PC-3 (cell line): ENCODE measurements around the gene GCC1. TPM values are rescaled to one million over a fixed set of nuclear protein-coding genes. Genes with fewer than 3 reads are reported as not detected.

Experiments used
- ATAC-seq: fragments of 200-7000 bp; cut with Tn5 transposase; 2 replicates; pipeline ENCODE4 v1.9.1; 2020; ENCODE audit warnings: mild to moderate bottlenecking, moderate library complexity
- BruUV-seq: library from RNA; stranded (reverse); fragments of 400-500 nt; replicated peaks from 2 replicates; lab custom pipeline; 2021; lab: Mats Ljungman, UMichigan
- CTCF ChIA-PET: fragments of 300-600 bp; sonication (Branson Sonifier 250); formaldehyde crosslinking; loops from one replicate; lab custom pipeline; 2022; ENCODE audit warnings: antibody characterized with exemption; lab: Charles Lee
- POLR2A ChIA-PET: fragments of 300-600 bp; sonication (Branson Sonifier 250); formaldehyde crosslinking; loops from one replicate; lab custom pipeline; 2022; ENCODE audit warnings: antibody characterized with exemption; ENCODE audit not compliant: unreplicated experiment; lab: Charles Lee
- DNase-seq: peaks from one replicate; pipeline ENCODE4 v3.0.0-alpha.2; 2015
- H2AFZ ChIP-seq: fragments of 300-600 bp; sonication (generic); 2 replicates; pipeline ENCODE4 v1.6.0; 2016; ENCODE audit warnings: antibody characterized with exemption, low read length
- H3F3A ChIP-seq: fragments of 300-600 bp; sonication (generic); one replicate; pipeline ENCODE4 v1.6.0; 2017; ENCODE audit warnings: antibody characterized with exemption, low read length, control low read depth, mild to moderate bottlenecking; ENCODE audit not compliant: unreplicated experiment
- H3K27ac ChIP-seq: fragments of 300-600 bp; sonication (generic); 2 replicates; pipeline ENCODE4 v1.5.1; 2016; ENCODE audit warnings: mild to moderate bottlenecking, low read length
- H3K27me3 ChIP-seq: fragments of 300-600 bp; sonication (generic); 2 replicates; pipeline ENCODE4 v1.6.1; 2016; ENCODE audit warnings: low read length, mixed read lengths
- H3K36me3 ChIP-seq: fragments of 300-600 bp; sonication (generic); 2 replicates; pipeline ENCODE4 v1.6.1; 2016; ENCODE audit warnings: low read depth, mixed run types, low read length, mixed read lengths
- H3K4me1 ChIP-seq: fragments of 300-600 bp; sonication (generic); 2 replicates; pipeline ENCODE4 v1.5.1; 2016; ENCODE audit warnings: low read length; ENCODE audit not compliant: insufficient read depth
- H3K4me2 ChIP-seq: fragments of 300-600 bp; sonication (generic); 2 replicates; pipeline ENCODE4 v1.6.0; 2016; ENCODE audit warnings: low read length
- H3K4me3 ChIP-seq: fragments of 300-600 bp; sonication (generic); 2 replicates; pipeline ENCODE4 v1.5.1; 2016; ENCODE audit warnings: mild to moderate bottlenecking, low read length, mixed read lengths
- H3K79me2 ChIP-seq: fragments of 300-600 bp; sonication (generic); 2 replicates; pipeline ENCODE4 v1.6.1; 2017; ENCODE audit warnings: low read length, mixed read lengths
- H3K9ac ChIP-seq: fragments of 300-600 bp; sonication (generic); 2 replicates; pipeline ENCODE4 v1.6.0; 2016; ENCODE audit warnings: mild to moderate bottlenecking, low read length
- H3K9me2 ChIP-seq: fragments of 300-600 bp; sonication (generic); replicated peaks from 2 replicates; pipeline ENCODE4 v1.6.1; 2016; ENCODE audit warnings: mixed run types, low read length, mixed read lengths
- H3K9me3 ChIP-seq: fragments of 300-600 bp; sonication (generic); 2 replicates; pipeline ENCODE4 v1.6.1; 2016; ENCODE audit warnings: low read length, mixed read lengths
- H4K20me1 ChIP-seq: fragments of 300-600 bp; sonication (generic); 2 replicates; pipeline ENCODE4 v1.6.1; 2016; ENCODE audit warnings: low read length, mixed read lengths
- EZH2 ChIP-seq: fragments of 300-600 bp; sonication (generic); IDR thresholded peaks from one replicate; pipeline ENCODE4 v1.6.1; 2017; ENCODE audit warnings: antibody characterized with exemption, mild to moderate bottlenecking, low read length; ENCODE audit not compliant: unreplicated experiment
- EZH2phosphoT487 ChIP-seq: fragments of 300-600 bp; sonication (generic); IDR thresholded peaks from 2 replicates; pipeline ENCODE4 v1.6.1; 2018; ENCODE audit warnings: mild to moderate bottlenecking, antibody characterized with exemption, low read length, borderline replicate concordance
- intact Hi-C: fragments of 100-400 bp; cut with micrococcal nuclease; formaldehyde crosslinking; loops from 2 replicates; pipeline ENCODE4 v1.9.0; 2023
- total RNA-seq: library from RNA; depleted of rRNA; stranded (reverse); fragments of >200 nt; gene quantifications from 2 replicates; pipeline ENCODE4 v1.2.3, GENCODE V29; 2014
- TF ChIP-seq, protein P1 (sequence below): fragments of 300-600 bp; sonication (generic); conservative IDR thresholded peaks from 2 replicates; pipeline ENCODE4 v1.5.1; 2017; ENCODE audit warnings: antibody characterized with exemption, low read depth, mild to moderate bottlenecking, low read length

GCC1 gene
- total RNA-seq, 1 experiment from 2014 or later, result 11.2 TPM

GRCh38 chr7:127612263-127612662 lies 26.9 kb upstream of the GCC1 start:
- Histone ChIP-seq H3K4me2 (no peak overlapping the region), H4K20me1 (no peaks in the 10 kb centered on the region), H3K9ac (no peak overlapping the region), H3K9me3 (no peaks in the 10 kb centered on the region), H3K4me1 (no peaks in the 10 kb centered on the region), H3K27ac (no peak overlapping the region), H3K9me2 (no peaks in the 10 kb centered on the region), H3K79me2 (no peaks in the 10 kb centered on the region), H3K27me3 (peaks cover 33% of the 10 kb centered on the region), H2AFZ (no peak overlapping the region), H3F3A (no peaks in the 10 kb centered on the region), H3K36me3 (no peaks in the 10 kb centered on the region), H3K4me3 (no peak overlapping the region)
- POLR2A ChIA-PET, result no interaction called here
- no peak for TF ChIP-seq EZH2phosphoT487
- no peak for TF ChIP-seq EZH2
- TF ChIP-seq, protein P1, sequence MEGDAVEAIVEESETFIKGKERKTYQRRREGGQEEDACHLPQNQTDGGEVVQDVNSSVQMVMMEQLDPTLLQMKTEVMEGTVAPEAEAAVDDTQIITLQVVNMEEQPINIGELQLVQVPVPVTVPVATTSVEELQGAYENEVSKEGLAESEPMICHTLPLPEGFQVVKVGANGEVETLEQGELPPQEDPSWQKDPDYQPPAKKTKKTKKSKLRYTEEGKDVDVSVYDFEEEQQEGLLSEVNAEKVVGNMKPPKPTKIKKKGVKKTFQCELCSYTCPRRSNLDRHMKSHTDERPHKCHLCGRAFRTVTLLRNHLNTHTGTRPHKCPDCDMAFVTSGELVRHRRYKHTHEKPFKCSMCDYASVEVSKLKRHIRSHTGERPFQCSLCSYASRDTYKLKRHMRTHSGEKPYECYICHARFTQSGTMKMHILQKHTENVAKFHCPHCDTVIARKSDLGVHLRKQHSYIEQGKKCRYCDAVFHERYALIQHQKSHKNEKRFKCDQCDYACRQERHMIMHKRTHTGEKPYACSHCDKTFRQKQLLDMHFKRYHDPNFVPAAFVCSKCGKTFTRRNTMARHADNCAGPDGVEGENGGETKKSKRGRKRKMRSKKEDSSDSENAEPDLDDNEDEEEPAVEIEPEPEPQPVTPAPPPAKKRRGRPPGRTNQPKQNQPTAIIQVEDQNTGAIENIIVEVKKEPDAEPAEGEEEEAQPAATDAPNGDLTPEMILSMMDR, result no peak
- no TSS peak for BruUV-seq
- no peak for DNase-seq
- CTCF ChIA-PET, result no interaction called here
- no peak for ATAC-seq
- intact Hi-C loops, result no loop called here

DNA sequence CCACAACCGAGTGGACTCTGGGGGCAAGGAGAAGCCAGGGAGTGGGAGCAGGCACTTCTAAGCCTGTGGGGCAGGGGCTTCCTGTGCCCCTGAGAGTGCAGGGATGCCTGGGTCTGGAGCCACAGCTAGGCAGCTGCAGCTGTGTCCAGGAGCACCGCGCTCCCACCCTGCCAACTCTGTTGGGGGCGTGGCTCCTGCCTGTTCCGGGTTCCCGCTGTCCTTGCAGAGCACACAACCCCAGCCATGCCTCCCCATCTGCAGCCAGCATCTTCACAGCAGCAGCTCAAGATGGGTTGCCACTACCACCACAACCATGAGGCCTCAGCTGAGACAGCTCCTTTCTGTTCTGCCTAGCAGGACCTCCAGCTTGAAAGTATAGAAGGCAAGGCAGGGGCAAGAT lies 23.9 kb upstream of the GCC1 start:
- no peaks in the 10 kb centered on the region for H3K9me3 ChIP-seq
- H3K27me3 ChIP-seq, result peaks cover 3% of the 10 kb centered on the region; the same call in 1 of the 2 replicates
- no peaks in the 10 kb centered on the region for H3K79me2 ChIP-seq
- H4K20me1 ChIP-seq, result no peaks in the 10 kb centered on the region
- H3K4me1 ChIP-seq, result no peaks in the 10 kb centered on the region
- H3K4me2 ChIP-seq, result no peak overlapping the region
- no peak overlapping the region for H3K27ac ChIP-seq
- ChIA-PET CTCF (no interaction called here), POLR2A (no interaction called here)
- no peak for DNase-seq
- BruUV-seq, result no TSS peak
- TF ChIP-seq EZH2 (no peak), EZH2phosphoT487 (no peak)
- TF ChIP-seq, protein P1, result no peak
- no peak overlapping the region for H3K4me3 ChIP-seq
- no peaks in the 10 kb centered on the region for H3K9me2 ChIP-seq
- H3K36me3 ChIP-seq, result no peaks in the 10 kb centered on the region
- H2AFZ ChIP-seq, result no peak overlapping the region
- intact Hi-C loops, result no loop called here
- H3F3A ChIP-seq, result no peaks in the 10 kb centered on the region
- H3K9ac ChIP-seq, result no peak overlapping the region
- ATAC-seq, result no peak

DNA sequence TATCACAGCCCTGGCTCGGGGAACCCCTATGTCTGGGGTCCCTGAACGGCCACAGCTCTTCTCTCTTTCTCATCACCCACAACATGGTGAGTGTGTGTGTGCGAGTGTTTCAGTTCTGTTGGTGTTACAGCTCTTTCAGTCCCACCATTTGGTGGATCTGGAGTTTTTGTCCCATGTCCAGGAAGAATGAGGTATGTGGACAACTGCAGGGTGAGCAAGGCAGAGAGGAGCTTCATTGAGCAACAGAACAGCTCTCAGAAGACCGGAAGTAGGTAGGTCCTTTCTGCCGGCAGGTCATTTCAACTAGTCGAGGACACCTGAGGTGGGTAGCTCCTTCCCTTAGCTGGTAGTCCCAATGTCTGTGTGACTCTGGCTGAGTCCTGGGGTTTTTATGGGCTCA lies 23.1 kb upstream of the GCC1 start:
- no peaks in the 10 kb centered on the region for H4K20me1 ChIP-seq
- H3K9ac ChIP-seq, result no peak overlapping the region
- TF ChIP-seq EZH2 (no peak), EZH2phosphoT487 (no peak)
- TF ChIP-seq, protein P1, result no peak
- no peaks in the 10 kb centered on the region for H3K79me2 ChIP-seq
- no peaks in the 10 kb centered on the region for H3K36me3 ChIP-seq
- no peaks in the 10 kb centered on the region for H3K9me2 ChIP-seq
- no peak for ATAC-seq
- POLR2A ChIA-PET, result no interaction called here
- H3K4me3 ChIP-seq, result no peak overlapping the region
- DNase-seq, result no peak
- H3K9me3 ChIP-seq, result no peaks in the 10 kb centered on the region
- CTCF ChIA-PET, result no interaction called here
- no peak overlapping the region for H3K4me2 ChIP-seq
- intact Hi-C loops, result no loop called here
- H3K4me1 ChIP-seq, result no peaks in the 10 kb centered on the region
- no peak overlapping the region for H3K27ac ChIP-seq
- H3K27me3 ChIP-seq, result no peaks in the 10 kb centered on the region
- BruUV-seq, result no TSS peak
- no peaks in the 10 kb centered on the region for H3F3A ChIP-seq
- H2AFZ ChIP-seq, result no peak overlapping the region
